ENCODE data around the gene LYZL1.

LYZL1 gene

DNA sequence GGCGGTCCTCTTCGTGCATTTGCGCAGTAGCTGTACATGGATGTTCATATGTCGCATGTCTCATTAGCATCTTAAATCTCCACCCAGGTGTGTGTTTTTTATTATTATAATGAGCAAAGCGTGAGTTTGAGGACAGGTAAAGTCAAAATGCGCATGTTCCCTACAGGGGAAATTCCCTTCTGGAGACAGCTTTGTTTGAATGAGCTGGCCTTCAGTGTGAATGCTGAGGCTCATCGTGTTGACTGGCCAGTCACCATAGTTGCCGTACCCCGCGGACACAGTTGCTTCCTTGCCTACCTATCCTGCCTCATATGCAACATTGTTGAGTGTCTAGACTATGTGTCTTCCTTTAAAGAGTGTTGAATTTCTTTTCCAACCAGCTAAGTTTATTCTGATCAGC lies 13.6 kb downstream of the LYZL1 start:
- TF ChIP-seq SIN3A (IDR thresholded peaks at IDR 0.05; ENCODE audit: borderline replicate concordance, insufficient read depth, low read length): no peak
- no peak for TF ChIP-seq FOXP2 (optimal IDR thresholded peaks at IDR 0.05; ENCODE audit: borderline replicate concordance, extremely low read depth, extremely low read length, insufficient read depth)
- no peak for TF ChIP-seq TAF1 (IDR thresholded peaks at IDR 0.05; ENCODE audit: borderline replicate concordance, insufficient read depth, low read length)
- TF ChIP-seq POLR2AphosphoS5 (IDR thresholded peaks at IDR 0.05; ENCODE audit: low read depth, low read length): no peak
- TF ChIP-seq, protein P1, sequence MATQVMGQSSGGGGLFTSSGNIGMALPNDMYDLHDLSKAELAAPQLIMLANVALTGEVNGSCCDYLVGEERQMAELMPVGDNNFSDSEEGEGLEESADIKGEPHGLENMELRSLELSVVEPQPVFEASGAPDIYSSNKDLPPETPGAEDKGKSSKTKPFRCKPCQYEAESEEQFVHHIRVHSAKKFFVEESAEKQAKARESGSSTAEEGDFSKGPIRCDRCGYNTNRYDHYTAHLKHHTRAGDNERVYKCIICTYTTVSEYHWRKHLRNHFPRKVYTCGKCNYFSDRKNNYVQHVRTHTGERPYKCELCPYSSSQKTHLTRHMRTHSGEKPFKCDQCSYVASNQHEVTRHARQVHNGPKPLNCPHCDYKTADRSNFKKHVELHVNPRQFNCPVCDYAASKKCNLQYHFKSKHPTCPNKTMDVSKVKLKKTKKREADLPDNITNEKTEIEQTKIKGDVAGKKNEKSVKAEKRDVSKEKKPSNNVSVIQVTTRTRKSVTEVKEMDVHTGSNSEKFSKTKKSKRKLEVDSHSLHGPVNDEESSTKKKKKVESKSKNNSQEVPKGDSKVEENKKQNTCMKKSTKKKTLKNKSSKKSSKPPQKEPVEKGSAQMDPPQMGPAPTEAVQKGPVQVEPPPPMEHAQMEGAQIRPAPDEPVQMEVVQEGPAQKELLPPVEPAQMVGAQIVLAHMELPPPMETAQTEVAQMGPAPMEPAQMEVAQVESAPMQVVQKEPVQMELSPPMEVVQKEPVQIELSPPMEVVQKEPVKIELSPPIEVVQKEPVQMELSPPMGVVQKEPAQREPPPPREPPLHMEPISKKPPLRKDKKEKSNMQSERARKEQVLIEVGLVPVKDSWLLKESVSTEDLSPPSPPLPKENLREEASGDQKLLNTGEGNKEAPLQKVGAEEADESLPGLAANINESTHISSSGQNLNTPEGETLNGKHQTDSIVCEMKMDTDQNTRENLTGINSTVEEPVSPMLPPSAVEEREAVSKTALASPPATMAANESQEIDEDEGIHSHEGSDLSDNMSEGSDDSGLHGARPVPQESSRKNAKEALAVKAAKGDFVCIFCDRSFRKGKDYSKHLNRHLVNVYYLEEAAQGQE (IDR thresholded peaks at IDR 0.05; ENCODE audit: insufficient read depth in 1 of 2, low read depth in 2 of 2, low read length in 2 of 2): no peak

DNA sequence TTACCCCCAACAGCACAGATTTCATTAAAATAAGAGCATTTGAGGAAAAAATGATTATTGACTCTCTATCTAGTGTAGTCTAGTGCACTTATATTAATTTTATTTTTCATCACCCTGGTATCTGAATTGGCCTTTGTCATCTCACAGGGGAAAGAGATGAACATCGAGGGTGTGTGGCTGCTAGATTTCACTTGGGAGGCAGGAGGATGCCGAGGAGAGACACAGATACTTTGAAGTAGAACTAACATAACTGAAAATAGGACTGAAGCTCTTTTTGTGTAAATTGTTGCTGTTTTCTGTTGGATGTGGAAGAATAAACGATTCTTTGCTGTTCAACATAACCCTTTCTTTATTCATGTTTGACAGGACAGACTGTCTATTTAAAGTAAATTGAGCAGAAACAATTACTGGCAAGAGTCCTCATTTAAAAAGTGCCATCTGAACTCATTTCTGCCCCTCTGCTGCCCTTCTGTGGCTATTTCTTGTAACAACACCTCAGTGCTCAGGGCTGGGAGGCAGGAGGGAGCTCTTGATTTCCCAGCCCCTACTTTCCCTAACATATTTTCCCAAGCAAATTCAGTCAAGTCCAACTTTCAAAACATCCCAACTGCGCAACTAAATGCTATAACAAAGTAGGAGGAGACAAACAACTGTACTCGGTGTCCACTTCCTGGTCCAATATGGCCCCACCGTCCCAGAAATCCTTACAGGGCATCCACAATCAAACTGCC lies 15.6 kb downstream of the LYZL1 start:
- no peak for TF ChIP-seq TAF1 (IDR thresholded peaks at IDR 0.05; ENCODE audit: borderline replicate concordance, insufficient read depth, low read length)
- TF ChIP-seq, protein P1 (IDR thresholded peaks at IDR 0.05; ENCODE audit: insufficient read depth in 1 of 2, low read depth in 2 of 2, low read length in 2 of 2): no peak
- no peak for TF ChIP-seq POLR2AphosphoS5 (IDR thresholded peaks at IDR 0.05; ENCODE audit: low read depth, low read length)
- no peak for TF ChIP-seq SIN3A (IDR thresholded peaks at IDR 0.05; ENCODE audit: borderline replicate concordance, insufficient read depth, low read length)
- TF ChIP-seq FOXP2 (optimal IDR thresholded peaks at IDR 0.05; ENCODE audit: borderline replicate concordance, extremely low read depth, extremely low read length, insufficient read depth): no peak

DNA sequence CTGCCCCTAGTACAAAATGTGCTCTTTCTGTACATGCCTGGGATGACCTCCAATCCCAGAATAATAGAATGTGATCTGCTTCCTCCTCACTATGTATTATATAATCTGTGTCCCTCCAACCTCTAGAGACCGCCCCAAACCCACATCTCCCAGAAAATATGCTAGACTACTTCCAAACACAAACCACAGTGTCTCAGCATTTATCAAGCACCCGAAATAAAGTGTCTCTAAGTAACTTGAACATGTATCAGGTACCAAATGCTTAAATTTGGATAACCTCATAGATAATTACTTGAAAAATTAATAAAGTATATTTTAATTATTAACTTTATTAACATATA lies 16.1 kb downstream of the LYZL1 start:
- TF ChIP-seq SIN3A (IDR thresholded peaks at IDR 0.05; ENCODE audit: borderline replicate concordance, insufficient read depth, low read length) (no peak), TAF1 (IDR thresholded peaks at IDR 0.05; ENCODE audit: borderline replicate concordance, insufficient read depth, low read length) (no peak), POLR2AphosphoS5 (IDR thresholded peaks at IDR 0.05; ENCODE audit: low read depth, low read length) (no peak), FOXP2 (optimal IDR thresholded peaks at IDR 0.05; ENCODE audit: borderline replicate concordance, extremely low read depth, extremely low read length, insufficient read depth) (no peak)
- TF ChIP-seq, protein P1 (IDR thresholded peaks at IDR 0.05; ENCODE audit: insufficient read depth in 1 of 2, low read depth in 2 of 2, low read length in 2 of 2): no peak

DNA sequence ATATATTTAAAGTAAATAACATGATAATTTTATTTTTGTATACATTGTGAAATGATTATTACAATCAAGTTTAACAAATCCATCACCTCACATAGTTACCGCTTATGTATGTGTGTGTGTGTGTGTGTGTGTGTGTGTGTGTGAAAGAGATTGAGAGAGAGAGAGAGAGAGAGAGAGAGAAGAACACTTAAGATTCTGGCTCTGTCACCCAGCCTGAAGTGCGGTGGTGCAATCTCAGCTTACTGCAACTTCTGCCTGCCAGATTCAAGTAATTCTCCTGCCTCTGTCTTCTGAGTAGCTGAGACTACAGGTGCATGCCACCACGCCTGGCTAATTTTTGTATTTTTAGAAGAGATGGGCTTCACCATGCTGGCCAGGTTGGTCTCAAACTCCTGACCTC lies 17.8 kb downstream of the LYZL1 start:
- TF ChIP-seq POLR2AphosphoS5 (IDR thresholded peaks at IDR 0.05; ENCODE audit: low read depth, low read length) (no peak), FOXP2 (optimal IDR thresholded peaks at IDR 0.05; ENCODE audit: borderline replicate concordance, extremely low read depth, extremely low read length, insufficient read depth) (no peak), TAF1 (IDR thresholded peaks at IDR 0.05; ENCODE audit: borderline replicate concordance, insufficient read depth, low read length) (no peak), SIN3A (IDR thresholded peaks at IDR 0.05; ENCODE audit: borderline replicate concordance, insufficient read depth, low read length) (no peak)
- TF ChIP-seq, protein P1 (IDR thresholded peaks at IDR 0.05; ENCODE audit: insufficient read depth in 1 of 2, low read depth in 2 of 2, low read length in 2 of 2): no peak

Measured in PFSK-1 (cell line).